Measurements from ENCODE around the gene CLDN6.

DNA sequence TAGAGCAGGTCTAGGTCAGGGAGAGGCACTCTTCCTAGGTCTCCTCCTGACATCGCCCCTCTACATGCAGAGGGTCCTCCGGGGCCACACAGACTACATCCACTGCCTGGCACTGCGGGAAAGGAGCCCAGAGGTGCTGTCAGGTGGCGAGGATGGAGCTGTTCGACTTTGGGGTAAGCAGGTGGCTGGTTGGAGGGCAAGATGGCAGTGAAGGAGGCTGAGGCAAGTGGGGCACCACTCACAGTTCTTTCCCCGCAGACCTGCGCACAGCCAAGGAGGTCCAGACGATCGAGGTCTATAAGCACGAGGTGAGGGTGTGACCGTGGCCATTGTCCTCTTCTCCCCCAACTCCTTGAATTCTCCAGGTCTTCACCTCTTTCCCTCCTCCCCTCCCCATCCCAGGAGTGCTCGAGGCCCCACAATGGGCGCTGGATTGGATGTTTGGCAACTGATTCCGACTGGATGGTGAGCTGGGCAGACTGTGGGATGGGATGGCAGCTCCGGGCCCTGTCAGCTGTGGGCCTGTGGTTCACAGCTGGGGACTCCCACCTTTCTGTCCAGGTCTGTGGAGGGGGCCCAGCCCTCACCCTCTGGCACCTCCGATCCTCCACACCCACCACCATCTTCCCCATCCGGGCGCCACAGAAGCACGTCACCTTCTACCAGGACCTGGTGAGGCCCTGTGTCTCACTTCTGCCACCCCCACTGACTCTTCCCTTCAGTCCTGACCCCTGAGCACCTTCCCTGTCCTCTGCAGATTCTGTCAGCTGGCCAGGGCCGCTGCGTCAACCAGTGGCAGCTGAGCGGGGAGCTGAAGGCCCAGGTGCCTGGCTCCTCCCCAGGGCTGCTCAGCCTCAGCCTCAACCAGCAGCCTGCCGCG, 8.9 kb upstream of the CLDN6 start:
- TF ChIP-seq CTCF (IDR thresholded peaks at IDR 0.05) (no peak), POLR2A (IDR thresholded peaks at IDR 0.05) (no peak)

Data from thyroid gland (tissue), 4 donors.